GM12801 (cell line): Measurements from ENCODE around the gene GJC1.

ENCODE experiments used
- TF ChIP-seq, protein P1 (sequence below): IDR thresholded peaks from one replicate; pipeline ENCODE4 v1.5.1; 2011; ENCODE audit warnings: control low read depth; ENCODE audit not compliant: insufficient read length; ENCODE audit errors: extremely low read depth

Gene GJC1

GRCh38 chr17:44786551-44787081 lies 43.5 kb downstream of the GJC1 start:
- TF ChIP-seq, protein P1, sequence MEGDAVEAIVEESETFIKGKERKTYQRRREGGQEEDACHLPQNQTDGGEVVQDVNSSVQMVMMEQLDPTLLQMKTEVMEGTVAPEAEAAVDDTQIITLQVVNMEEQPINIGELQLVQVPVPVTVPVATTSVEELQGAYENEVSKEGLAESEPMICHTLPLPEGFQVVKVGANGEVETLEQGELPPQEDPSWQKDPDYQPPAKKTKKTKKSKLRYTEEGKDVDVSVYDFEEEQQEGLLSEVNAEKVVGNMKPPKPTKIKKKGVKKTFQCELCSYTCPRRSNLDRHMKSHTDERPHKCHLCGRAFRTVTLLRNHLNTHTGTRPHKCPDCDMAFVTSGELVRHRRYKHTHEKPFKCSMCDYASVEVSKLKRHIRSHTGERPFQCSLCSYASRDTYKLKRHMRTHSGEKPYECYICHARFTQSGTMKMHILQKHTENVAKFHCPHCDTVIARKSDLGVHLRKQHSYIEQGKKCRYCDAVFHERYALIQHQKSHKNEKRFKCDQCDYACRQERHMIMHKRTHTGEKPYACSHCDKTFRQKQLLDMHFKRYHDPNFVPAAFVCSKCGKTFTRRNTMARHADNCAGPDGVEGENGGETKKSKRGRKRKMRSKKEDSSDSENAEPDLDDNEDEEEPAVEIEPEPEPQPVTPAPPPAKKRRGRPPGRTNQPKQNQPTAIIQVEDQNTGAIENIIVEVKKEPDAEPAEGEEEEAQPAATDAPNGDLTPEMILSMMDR = no peak

DNA sequence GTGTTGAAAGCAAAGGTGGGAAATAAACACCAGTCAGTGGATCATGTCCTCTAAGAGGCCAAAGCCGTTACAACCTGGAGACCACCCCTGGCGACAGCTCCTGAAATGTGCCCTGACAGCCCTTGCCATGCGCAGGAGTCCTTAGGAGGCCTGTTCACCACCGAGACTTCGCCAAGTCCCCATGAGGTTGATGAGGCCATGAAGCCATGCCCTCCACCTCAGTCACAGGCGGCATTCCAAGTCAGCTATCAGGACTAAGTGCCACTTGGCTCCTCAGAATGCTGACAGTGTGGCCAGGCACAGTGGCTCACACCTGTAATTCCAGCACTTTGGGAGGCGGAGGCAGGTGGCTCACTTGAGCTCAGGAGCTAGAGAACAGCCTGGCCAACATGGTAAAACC lies 44.2 kb downstream of the GJC1 start:
- TF ChIP-seq, protein P1 = no peak

DNA sequence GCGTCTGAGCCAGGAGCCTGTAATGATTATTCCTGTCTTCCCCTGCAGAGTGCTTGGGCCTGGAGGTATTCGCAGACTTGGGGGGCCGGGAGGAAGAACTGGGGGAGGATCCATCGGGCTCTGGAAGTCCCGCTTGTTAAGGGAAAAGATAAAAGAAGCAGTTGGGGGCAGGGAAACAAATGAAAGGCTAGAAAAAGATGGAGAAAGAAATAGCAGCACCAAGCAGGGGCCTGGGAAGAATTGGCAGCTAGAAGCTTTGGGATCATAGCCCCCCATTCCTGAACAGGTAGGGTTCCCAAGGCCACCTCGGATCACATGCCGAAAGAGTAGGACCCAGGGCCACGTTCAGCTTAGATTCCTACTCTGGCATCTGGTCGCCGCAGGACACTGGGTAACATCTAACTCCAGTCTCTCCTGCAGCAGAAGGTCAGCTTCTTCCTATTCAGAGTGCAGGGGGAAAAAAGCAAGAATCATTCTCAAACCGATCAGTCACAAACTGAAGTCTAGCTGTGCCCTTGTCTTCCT lies 47.7 kb downstream of the GJC1 start:
- TF ChIP-seq, protein P1 = no peak

GRCh38 chr17:44781551-44782325 lies 48.3 kb downstream of the GJC1 start:
- TF ChIP-seq, protein P1 = no peak

DNA sequence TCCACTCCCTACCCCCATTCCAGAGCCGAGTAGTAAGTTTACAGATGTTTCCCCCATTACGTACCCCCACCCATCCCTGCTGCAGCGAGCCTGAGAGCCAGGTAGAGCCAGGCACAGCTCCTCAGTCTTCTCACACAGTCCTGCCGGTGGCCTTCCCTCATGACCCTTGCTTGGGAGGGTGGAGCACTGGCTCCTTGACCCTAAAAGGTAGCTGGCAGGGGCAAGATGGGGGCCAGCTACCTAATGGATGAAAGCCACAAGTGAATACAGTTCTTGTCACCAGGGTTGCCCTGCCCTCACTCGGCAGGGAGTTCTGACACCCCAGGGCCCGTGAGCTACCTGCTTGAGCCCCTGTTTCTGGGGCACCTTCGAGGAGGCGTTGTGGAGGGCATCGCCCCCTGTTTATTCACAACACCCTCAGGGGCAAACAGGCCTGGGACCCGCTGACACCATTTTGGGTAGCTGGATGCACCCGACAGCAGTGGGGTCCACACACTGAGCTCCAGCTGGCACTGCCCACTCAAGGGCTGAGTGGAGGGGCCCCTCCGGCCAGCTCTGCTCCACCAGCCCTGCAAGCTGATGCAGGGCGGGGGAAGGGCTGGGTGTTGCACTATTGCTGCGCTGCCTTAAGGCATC lies 49.1 kb downstream of the GJC1 start:
- TF ChIP-seq, protein P1 = no peak

DNA sequence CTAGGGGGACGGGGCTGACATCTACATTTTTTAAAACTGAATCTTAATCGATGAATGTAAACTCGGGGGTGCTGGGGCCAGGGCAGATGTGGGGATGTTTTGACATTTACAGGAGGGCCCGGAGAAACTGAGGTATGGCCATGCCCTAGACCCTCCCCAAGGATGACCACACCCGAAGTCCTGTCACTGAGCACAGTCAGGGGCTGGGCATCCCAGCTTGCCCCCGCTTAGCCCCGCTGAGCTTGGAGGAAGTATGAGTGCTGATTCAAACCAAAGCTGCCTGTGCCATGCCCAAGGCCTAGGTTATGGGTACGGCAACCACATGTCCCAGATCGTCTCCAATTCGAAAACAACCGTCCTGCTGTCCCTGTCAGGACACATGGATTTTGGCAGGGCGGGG lies 49.9 kb downstream of the GJC1 start:
- TF ChIP-seq, protein P1 = no peak

DNA sequence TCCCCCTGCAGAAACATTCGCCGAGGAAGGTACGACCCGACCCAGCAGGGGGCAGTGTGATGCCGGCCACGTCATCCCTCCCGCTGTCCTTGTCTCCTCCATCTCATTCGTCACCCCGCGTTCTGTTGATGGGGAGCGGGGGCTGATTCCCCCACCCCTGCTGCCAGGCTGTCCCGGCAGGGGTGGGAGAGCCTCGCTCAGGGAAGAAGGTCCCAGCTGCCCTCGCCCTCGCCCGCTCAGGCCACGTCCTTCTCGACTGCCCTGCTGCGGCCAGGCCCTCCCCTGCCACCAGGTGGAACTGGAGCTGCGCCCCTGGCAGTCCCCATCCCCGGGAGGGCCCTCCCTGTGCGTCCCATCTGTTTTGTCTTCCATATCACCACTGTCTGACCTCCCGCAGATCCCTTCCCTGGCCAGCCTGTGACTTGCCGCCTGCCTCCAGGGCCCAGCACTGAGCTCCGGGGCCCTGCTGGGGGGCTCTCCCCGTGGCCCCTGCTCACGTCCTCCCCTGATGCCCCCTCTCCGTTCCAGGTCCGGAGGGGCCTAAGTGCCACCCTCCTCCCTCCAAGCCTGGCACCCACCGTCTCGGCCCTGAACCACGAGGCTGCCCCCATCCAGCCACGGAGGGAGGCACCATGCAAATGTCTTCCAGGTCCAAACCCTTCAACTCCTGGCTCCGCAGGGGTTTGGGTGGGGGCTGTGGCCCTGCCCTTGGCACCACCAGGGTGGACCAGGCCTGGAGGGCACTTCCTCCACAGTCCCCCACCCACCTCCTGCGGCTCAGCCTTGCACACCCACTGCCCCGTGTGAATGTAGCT lies 50.7 kb downstream of the GJC1 start:
- TF ChIP-seq, protein P1 = no peak
